HG02798 (cell line): ENCODE data around the gene CLCA4.
"Not testable (repeated sequence)": the region's sequence is repeated elsewhere in the genome, so short reads cannot be mapped to it uniquely, and the experiment has no call there.

ENCODE experiments used
- ATAC-seq: cut with Tn5 transposase; IDR thresholded peaks from one replicate; pipeline ENCODE4 v1.9.1; 2021; ENCODE audit warnings: mild to moderate bottlenecking; ENCODE audit not compliant: unreplicated experiment, poor library complexity

CLCA4 gene

GRCh38 chr1:86596741-86597290 is 49.9 kb downstream of the CLCA4 start:
- ATAC-seq: no peak

DNA sequence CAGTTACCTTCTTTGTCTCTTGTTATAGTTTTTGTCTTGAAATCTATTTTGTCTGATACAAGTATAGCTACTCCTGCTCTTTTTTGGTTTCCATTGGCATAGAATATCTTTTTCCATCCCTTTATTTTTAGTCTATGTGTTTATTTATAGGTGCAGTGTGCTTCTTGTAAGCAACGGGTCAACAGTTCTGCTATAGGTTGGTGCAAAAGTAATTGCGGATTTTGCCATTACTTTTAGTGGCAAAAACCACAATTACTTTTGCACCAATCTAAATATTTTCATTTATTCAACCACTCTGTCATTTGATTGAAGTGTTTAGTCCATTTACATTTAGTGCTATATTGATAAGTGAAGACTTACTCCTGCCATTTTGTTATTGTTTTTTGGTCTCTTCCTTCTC is 59.2 kb downstream of the CLCA4 start:
- not testable (repeated sequence) for ATAC-seq

DNA sequence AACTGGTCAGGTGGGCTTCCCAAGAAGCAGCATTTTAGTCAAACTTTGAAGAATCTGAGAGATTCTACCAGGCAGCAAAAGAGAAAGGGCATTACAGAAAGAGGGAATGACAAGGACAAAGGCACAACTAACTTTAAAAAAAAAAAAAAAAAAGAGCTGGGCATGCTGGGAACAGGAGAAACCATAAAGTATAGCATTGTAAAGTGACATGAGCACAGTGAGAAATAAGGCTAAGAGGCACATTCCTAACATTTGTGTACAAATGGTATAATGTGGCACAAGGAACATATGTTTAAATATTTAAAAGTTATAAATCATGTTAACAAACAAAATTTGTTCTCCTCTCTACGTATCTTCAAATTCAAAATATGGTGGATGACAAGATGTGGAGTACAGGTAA is 69.6 kb downstream of the CLCA4 start:
- ATAC-seq: no peak

DNA sequence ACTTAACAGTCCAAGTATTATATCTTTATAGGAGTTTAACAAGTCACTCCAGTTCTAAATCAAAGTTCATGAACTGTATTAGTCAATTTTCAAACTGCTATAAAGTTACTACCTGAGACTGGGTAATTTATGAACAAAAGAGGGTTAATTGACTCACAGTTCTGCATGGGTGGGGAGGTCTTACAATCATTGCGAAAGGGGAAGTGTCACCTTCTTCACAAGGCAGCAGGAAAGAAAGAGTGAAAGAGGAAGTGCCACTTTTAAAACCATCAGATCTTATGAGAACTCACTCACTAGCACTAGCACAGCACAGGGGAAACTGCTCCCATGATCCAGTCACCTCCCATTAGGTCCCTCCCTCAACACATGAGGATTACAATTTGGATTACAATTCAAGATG is 70.0 kb downstream of the CLCA4 start:
- ATAC-seq: peak; percentile 99

- ATAC-seq: no peak
Measured at GRCh38 chr1:86618358-86618757, 71.5 kb downstream of the CLCA4 start.

DNA sequence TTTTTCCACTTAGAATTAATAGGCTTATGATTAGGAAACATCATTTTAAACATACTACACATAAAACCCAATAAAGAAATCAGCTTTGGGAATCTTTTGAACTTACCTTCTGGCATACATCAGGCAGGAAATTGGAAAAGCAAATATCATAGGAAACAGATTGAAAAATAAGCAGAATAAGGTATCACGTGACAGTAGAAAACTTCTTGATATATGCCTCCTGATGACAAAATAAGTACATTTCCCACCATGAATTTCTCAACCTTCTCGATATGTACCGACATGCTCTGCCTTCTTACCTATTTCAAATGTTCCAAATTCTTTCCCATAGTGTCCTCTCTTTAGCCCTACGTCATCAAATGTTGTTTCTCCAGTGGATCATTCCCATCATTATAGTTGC is 72.4 kb downstream of the CLCA4 start:
- ATAC-seq: no peak

DNA sequence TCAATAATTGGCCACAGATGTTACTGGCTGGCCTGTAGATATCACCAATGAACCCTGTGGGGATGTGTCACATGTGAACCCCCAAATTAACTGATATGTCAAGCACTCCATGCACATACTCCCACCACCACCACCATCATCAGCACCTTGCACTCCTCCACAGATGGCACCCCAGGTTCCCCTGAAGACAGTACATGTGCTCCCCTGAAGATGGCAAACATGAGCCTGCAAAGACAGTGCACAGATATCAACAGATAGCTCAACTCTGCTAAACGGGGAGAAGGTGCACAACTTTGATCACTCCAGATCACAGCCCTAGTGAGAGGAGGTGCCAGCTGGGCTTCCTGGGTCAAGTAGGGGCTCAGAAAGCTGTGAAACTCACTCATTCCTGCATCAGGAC is 74.4 kb downstream of the CLCA4 start:
- ATAC-seq: no peak
